ENCODE data around the gene DLGAP3.
A peak's percentile ranks its signal among the peaks of the same experiment; 100 is the strongest.

DLGAP3 gene

DNA sequence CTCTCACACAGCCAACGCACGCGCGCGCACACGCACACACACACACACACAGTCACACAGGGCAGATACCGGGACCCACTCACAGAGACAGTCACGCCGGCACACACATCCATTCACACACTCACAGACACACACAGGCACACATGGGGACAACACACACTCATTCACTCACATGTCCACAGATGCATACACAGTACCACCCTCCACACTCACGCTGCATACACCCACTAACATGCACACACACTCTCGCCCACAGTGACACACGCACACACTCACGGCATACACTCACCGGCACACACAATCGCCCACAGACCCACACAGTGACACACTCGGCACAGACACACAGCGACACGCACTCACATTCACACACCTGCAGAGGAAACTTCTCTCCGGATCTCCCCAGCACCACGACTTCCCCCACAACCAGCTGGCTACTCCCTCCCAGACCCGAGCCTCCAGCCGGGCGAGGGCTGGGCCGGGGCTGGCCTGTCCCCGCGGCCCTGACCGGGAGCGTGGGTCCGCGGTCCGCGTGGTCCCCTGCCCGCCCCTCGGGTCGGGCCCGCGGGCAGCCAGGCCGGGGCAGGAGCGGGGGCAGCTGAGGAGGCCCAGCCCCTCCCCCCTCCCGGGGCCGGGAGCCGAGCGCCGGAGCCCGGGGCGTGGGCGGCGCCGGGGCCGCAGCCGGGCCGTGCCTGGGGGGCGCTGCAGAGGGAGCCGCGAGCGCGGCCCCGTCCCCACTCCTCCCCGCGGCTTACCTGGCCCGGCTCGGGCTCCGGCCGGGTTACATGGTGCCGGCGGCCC, 552 bp downstream of the DLGAP3 start:
- no peak for DNase-seq (ENCODE audit: low read depth in 2 of 2)

- no peak for DNase-seq (ENCODE audit: low read depth in 2 of 2)
Observed at GRCh38 chr1:34928066-34928696, 1.3 kb downstream of the DLGAP3 start.

- DNase-seq (ENCODE audit: low read depth in 2 of 2) = no peak
Observed at GRCh38 chr1:34927316-34927715, 2.1 kb downstream of the DLGAP3 start.

DNA sequence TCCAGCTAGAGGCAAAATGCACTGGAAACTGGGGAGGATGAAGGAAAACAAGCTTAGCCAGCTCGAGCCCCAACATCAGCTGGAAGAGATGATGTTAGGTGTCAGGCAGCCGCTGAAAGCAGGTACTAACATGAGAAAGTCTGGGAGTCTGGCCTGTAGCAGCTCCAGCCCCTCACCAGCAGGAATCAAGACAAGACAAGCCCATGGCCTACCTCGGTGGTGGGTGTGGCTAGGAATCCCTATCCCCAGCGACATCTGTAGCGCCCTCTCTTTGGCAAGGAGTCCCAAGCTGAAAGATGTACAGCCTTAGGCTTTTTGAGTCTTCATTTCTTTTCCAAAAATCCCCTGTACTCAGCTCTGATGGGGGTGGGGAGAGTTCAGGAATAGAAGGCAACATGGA, 2.6 kb downstream of the DLGAP3 start:
- DNase-seq (ENCODE audit: low read depth in 2 of 2) = no peak

GRCh38 chr1:34926156-34926555, 3.3 kb downstream of the DLGAP3 start:
- DNase-seq (ENCODE audit: low read depth in 2 of 2) = no peak

GRCh38 chr1:34925730-34926129, 3.7 kb downstream of the DLGAP3 start:
- DNase-seq (ENCODE audit: low read depth in 2 of 2) = no peak

- peak; percentile 12 to 31 for DNase-seq (ENCODE audit: low read depth in 2 of 2)
Observed at GRCh38 chr1:34924759-34925555, 4.5 kb downstream of the DLGAP3 start.

- DNase-seq (ENCODE audit: low read depth in 2 of 2) = no peak
Observed at GRCh38 chr1:34923490-34923889, 6.0 kb downstream of the DLGAP3 start.

- no peak for DNase-seq (ENCODE audit: low read depth in 2 of 2)
Observed at GRCh38 chr1:34918977-34919561, 10.4 kb downstream of the DLGAP3 start.

DNA sequence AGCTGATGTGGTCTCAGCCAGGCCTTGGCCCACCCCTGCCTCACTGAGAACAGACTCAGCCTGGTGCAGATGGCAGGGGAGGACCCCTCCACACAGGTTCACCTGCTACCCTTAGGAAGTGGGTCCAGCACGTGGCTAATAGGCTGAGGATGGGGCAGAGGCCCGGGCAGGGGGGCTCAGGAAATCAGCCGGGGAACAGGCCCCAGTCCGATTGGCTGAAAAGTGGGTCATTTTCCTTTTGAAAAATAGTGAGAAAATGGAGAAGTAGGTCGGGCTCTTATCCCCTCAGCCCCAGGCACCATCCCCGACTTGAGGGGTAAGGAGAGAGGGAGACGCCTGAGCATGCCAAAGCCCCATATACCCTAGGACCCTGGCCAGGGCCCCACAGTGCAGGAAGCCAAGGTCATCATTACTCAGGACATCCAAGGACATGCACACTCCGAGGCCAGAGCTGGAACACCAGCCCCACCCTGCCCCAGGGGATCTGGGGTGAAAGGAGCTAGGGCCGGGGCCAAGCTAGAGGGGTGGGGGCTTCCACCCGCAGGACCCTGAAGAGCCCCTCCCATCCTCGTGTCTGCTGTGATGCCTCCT, 11.0 kb downstream of the DLGAP3 start:
- DNase-seq (ENCODE audit: low read depth in 2 of 2) = no peak

DNA sequence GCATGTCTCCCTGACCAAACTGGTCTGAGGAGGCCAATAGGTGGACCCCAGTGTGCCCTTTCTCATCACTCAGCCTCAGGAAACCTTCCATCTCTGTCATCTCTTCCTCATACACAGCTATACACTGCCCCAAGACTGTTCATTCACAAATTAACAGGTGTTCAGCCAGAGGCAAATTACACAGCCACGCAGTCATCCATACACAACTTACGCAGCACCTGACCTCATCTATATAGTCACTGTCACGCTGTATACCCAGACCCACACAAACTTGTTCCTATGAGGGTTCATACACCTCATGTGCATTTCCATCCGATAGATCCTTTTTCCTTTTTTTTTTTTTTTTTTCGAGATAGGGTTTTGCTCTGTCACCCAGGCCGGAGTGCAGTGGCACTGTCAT, 12.4 kb downstream of the DLGAP3 start:
- no peak for DNase-seq (ENCODE audit: low read depth in 2 of 2)

DNA sequence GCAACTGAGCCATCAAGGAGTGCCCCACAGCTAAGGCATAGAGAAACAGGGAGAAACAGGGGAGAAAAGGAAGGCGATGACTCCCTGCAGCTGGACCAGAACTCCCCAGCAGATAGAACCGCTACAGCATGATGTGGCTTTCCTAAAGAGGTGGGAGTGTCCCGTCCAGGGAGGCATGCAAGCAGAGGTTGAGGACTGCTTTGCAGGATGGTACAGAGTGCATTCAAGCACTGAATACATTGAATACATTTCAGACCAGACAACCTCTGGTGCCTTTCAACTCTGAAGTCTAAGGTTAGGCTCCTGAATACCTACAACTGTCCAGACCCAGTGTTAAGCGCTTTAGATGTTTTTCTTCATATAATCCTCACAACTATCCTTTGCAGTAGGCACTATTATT, 13.3 kb downstream of the DLGAP3 start:
- no peak for DNase-seq (ENCODE audit: low read depth in 2 of 2)

DNA sequence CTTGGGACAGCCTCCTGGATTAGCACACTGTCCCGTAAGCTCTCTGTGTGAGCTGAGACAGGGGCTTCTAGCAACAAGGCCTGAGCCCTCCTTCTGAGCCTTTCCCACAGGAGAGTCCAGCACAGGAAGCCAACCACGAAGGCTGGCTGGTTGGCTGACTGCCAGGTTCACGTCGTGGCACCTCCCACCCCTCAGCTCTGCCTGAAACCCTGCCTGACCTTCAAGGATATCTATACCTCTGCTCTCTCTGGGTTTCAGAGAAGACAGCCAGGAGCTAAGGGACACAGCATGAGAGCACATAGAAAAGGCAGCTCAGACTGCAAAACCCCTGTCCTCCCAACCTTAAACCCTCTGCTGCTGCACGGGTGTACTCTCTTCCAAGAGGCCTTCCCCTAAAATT, 13.9 kb downstream of the DLGAP3 start:
- DNase-seq (ENCODE audit: low read depth in 2 of 2) = no peak

- DNase-seq (ENCODE audit: low read depth in 2 of 2) = no peak
Observed at GRCh38 chr1:34914958-34915357, 14.5 kb downstream of the DLGAP3 start.

- DNase-seq (ENCODE audit: low read depth in 2 of 2) = no peak
Observed at GRCh38 chr1:34911465-34911864, 18.0 kb downstream of the DLGAP3 start.

DNA sequence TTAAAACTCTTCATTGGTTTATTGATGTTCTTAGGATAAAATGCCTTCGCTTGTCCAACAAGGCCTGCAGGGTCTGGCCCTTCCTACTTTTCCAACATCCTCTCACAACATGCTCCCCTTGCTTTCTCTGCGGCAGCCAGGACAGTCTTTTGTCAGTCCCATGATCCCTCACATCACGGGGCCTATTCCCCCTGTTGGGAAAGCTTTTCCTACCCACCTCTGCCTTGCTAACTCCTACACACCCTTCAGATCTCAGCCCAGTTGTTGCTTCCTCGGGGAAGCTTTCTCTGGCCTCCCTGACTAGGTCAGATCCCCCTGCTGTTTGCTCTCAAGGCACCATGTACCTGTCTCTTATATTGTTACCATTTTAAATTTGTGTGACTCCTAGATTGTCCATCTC, 19.0 kb downstream of the DLGAP3 start:
- no peak for DNase-seq (ENCODE audit: low read depth in 2 of 2)

- DNase-seq (ENCODE audit: low read depth in 2 of 2) = no peak
Observed at GRCh38 chr1:34908369-34908768, 21.1 kb downstream of the DLGAP3 start.

DNA sequence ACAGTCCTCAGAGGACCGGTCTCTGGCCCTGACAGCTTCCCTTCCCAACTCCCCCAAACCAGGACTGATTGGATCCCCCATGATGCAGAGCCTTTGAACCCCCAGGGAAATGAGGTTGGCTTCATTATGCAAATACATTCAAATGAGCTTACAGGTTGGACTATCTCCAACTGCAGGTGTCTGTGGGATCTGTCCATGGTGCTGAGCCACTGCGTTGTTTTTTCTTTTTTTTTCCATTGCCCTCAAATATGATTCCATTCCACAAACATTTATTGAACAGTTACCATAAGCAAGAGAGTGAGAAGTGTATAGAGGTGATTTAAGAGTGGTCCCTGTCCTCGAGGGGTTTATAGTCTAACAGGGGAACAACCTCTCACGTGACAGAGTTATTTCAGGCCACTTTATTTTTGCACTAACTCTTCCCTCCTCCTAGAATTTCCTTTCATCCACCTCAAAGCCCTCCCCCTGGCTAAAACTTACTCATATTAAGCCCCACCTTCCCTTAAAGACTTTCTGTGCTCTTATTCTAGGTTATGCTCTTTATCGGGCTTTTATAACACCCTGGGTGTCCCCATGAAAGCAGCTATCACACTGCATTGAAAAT, 21.9 kb downstream of the DLGAP3 start:
- no peak for DNase-seq (ENCODE audit: low read depth in 2 of 2)

- no peak for DNase-seq (ENCODE audit: low read depth in 2 of 2)
Observed at GRCh38 chr1:34906756-34907155, 22.7 kb downstream of the DLGAP3 start.

DNA sequence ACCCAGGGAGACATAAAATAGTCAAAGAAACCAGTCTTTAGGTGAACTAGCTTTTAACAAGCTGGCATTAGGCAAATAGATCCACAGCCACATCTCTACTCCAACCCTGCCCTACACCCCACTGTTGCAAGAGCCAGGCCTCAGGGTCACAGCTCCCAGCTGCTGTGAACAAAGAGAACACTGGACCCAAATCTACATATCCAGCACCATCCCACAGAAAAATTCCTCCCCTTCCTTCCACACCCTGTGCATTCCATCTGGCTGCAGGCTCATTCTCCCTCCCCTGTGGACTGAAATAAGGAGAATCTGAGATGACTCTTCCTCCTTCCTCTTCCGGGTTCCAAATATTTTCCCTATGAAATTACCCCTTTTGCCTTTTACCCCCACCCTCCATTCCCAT, 23.2 kb downstream of the DLGAP3 start:
- no peak for DNase-seq (ENCODE audit: low read depth in 2 of 2)

DNA sequence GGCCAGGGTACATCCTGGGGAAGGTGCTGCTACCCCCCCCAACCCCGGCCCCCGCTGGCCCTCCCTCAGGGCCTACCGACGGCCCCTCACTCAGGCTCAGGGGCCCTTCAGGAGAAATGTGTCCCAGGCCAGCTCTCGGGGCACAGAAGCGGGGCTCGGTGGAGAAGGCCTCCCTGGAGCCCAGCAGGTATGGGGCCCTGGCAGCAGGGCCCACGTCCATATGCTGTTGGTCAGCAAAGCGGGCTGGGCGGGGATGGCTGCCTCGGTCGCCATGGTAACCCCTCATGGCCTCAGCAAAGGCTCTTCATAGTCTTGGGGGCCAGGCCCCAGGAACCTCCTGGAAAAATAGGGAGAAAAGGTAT, 24.4 kb downstream of the DLGAP3 start:
- no peak for DNase-seq (ENCODE audit: low read depth in 2 of 2)

Data from stimulated activated CD8-positive, alpha-beta memory T cell treated with anti-CD3 and anti-CD28 coated beads, Interleukin-15, amount 100 ng/mL, for 48 hours (primary cell).